SJSA1 (cell line): ENCODE measurements around the gene DOCK10. TPM values are rescaled to one million over a fixed set of nuclear protein-coding genes. Genes with fewer than 3 reads are reported as not detected.

ENCODE experiments used
- DNase-seq, 2 experiments: peaks; one replicate each; pipeline ENCODE4 v3.0.0-alpha.2; 2015 to 2020; ENCODE audit warnings: low spot score in 2 of 2, low read depth in 1 of 2
- H3K27ac ChIP-seq: fragments of 250-450 bp; sonication (Bioruptor Pico); 2 replicates; pipeline ENCODE4 v1.5.1; 2020; ENCODE audit warnings: mild to moderate bottlenecking, moderate library complexity
- H3K27me3 ChIP-seq: fragments of 250-450 bp; sonication (Bioruptor Pico); replicated peaks from 2 replicates; pipeline ENCODE4 v1.5.1; 2020; ENCODE audit warnings: mild to moderate bottlenecking, moderate library complexity
- H3K36me3 ChIP-seq: fragments of 250-450 bp; sonication (Bioruptor Pico); 2 replicates; pipeline ENCODE4 v1.5.1; 2020; ENCODE audit warnings: mild to moderate bottlenecking
- H3K4me1 ChIP-seq: fragments of 250-450 bp; sonication (Bioruptor Pico); replicated peaks from 2 replicates; pipeline ENCODE4 v1.6.1; 2021; ENCODE audit warnings: mild to moderate bottlenecking
- H3K4me3 ChIP-seq: fragments of 250-450 bp; sonication (Bioruptor Pico); 2 replicates; pipeline ENCODE4 v1.5.1; 2020; ENCODE audit warnings: mild to moderate bottlenecking
- H3K9me3 ChIP-seq: fragments of 250-450 bp; sonication (Bioruptor Pico); replicated peaks from 2 replicates; pipeline ENCODE4 v1.5.1; 2020; ENCODE audit warnings: mild to moderate bottlenecking
- total RNA-seq: library from RNA; depleted of rRNA; stranded (reverse); fragments of >200 nt; shearing (Covaris generic); gene quantifications from 2 replicates; pipeline ENCODE4 v1.2.3, GENCODE V29; 2014

DOCK10 gene
- total RNA-seq, 1 experiment from 2014 or later: 32.6 TPM

DNA sequence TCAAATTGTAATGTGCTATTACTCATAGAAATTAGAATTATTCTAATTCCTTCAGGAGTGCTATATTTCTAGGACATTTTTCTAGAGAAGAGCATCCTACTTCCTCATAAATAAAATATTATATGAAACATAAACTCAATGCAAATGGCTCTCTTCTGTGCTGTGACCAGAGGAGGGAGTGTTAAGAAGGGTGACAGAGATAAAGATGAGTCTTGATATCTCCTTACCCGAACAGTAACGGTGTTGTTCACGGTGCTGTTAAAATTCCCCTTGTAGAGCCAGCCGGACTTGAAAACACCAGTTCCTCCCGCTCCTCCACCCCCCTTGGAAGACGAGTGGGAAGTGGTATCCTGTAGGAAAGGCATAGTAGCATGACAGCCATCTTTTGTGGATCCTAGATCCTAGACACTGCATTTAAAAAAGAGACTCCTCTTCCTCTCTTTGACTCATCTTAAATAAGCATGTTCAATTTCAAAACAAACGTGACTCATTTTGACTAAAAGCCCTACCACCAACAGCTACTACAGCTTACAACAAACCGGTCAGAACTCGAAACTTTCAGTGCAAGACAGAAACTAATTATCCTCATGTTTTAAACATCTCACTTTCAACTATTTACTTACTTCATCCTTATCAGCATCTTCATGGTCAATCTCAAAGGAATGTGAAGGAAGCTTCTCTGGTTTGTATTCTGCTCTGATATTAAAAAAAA, 156.3 kb downstream of the DOCK10 start:
- no peaks in the 10 kb centered on the region for H3K9me3 ChIP-seq
- peaks cover 72% of the 10 kb centered on the region for H3K4me1 ChIP-seq
- H3K36me3 ChIP-seq: peaks cover 30% of the 10 kb centered on the region
- DNase-seq: peak; percentile 46 to 77
- peak overlapping the region; percentile 7; the same call in 1 of the 2 replicates for H3K4me3 ChIP-seq
- peak overlapping the region; percentile 75 for H3K27ac ChIP-seq
- H3K27me3 ChIP-seq: no peaks in the 10 kb centered on the region

DNA sequence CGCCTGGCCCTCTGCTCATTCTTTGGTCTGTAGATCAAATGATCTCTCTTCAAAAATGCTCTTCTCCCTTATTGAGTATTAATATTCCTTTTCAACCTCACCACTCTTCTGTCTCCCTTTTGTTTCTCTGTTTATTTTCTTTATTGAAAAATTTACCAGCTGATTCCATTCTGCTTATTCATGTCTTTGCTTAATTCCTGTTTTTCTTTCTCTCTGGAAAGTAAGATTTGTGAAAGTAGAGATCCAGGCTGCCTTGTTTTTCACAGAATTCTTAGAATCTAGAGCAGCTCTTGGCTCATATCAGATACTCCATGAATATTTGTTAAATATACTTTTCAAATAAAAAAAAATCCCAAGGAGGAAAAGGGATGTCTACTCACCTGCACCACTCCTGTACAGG, 157.0 kb downstream of the DOCK10 start:
- peak overlapping the region; percentile 75 for H3K27ac ChIP-seq
- H3K36me3 ChIP-seq: peaks cover 37% of the 10 kb centered on the region
- H3K9me3 ChIP-seq: no peaks in the 10 kb centered on the region
- H3K4me3 ChIP-seq: no peak overlapping the region
- no peaks in the 10 kb centered on the region for H3K27me3 ChIP-seq
- peak in 1 of 2 experiments; percentile 44 for DNase-seq
- H3K4me1 ChIP-seq: peaks cover 65% of the 10 kb centered on the region

DNA sequence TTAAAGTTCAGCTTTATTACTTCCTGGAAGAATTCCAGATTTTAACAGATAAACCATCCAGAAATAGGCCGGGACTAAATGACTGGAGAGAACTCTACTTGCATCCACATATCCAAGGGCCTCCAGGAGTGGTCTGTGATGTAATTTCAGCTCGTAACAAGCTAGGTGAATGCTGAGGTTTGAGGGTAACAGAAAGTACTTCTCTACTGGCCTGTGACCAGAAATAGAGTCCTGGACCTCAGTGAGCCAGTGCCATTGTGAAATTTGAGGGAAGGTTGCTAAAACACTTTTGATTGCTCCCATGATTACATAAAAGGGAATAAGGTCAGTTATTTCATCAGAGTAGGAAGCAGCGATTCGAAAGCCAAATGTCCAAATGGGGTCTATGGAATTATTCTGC, 158.1 kb downstream of the DOCK10 start:
- H3K27ac ChIP-seq: no peak overlapping the region
- H3K36me3 ChIP-seq: peaks cover 37% of the 10 kb centered on the region
- DNase-seq: no peak
- H3K4me3 ChIP-seq: no peak overlapping the region
- H3K27me3 ChIP-seq: no peaks in the 10 kb centered on the region
- peaks cover 57% of the 10 kb centered on the region for H3K4me1 ChIP-seq
- H3K9me3 ChIP-seq: no peaks in the 10 kb centered on the region

DNA sequence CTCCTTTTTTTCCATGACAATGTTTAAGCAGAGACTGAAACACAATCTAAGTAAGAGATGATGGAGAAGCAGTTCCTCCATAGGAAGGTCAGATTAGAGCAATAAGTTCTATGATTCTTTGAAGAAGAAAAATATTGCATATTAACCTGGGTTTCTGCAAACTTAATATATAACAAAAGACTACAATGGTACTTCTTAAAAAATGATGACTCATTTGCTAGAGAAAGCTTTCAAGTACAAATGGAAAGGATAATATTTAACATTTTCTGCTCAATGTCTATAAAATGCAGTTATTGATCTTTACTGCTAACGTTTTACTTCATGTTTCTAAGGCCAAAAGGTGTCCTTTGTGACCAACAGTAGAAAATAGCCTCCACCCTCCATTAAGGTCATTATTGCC, 158.6 kb downstream of the DOCK10 start:
- DNase-seq: no peak
- H3K27ac ChIP-seq: peak overlapping the region; percentile 65
- no peak overlapping the region for H3K4me3 ChIP-seq
- H3K9me3 ChIP-seq: no peaks in the 10 kb centered on the region
- peaks cover 57% of the 10 kb centered on the region for H3K4me1 ChIP-seq
- no peaks in the 10 kb centered on the region for H3K27me3 ChIP-seq
- peaks cover 42% of the 10 kb centered on the region for H3K36me3 ChIP-seq

DNA sequence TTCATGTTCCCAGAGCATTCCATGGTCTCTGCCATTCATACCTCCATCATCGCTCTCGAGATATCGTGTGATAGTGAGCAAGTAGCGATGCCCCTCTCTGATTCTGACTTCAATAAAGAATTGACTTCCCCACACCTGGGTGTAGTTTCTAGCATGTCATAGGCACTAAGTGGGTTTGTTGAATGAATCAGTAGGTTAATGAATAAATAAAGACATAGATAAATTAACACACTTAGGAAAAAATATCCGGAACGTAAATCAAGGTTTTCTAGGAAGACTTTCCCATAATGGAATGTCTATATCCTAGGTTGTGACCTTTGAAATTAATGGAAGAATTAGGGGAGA, 159.1 kb downstream of the DOCK10 start:
- Histone ChIP-seq H3K4me3 (no peak overlapping the region), H3K9me3 (no peaks in the 10 kb centered on the region), H3K27ac (peak overlapping the region; percentile 65), H3K4me1 (peaks cover 57% of the 10 kb centered on the region), H3K36me3 (peaks cover 44% of the 10 kb centered on the region), H3K27me3 (no peaks in the 10 kb centered on the region)
- no peak for DNase-seq

DNA sequence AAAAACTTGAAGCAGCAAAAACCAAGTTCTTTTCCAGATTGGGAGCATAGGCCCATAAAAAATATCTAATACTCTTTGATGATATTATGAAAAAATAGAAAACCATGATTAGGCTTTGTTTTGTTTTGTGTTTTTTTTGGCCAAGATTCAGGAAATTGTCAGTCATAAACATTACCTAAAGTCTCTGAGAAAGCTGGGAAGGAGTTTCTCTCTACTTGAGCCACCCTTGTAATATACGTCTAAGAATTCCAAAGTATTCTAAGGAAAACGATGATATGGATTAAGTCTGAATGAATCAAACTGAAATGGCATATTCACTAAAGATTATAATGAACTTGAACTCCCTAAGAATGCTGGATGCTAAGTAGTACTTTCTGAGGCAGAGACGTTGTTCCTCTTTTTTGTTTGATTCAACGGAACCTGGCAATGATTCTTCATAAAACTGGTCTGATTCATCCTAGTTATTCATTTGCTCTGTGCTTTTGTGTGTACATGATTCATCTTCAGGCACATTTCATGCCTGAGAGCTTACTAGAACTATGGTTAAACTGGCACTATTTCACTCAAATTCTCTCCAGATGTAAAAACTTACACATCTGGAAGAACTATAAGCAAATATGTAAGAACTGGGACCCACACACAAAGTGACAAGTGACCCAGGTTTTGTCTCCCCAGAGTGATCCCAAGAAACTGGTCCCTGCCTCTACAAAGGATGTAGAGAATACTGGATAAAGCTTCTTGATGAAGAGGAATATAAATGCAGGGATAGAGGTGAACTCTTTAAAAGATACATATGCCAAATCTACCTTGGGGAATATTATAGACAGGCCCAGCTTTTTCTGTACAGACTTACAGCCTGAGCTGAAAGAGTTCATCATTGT, 159.7 kb downstream of the DOCK10 start:
- H3K36me3 ChIP-seq: peaks cover 49% of the 10 kb centered on the region
- H3K27me3 ChIP-seq: no peaks in the 10 kb centered on the region
- H3K9me3 ChIP-seq: no peaks in the 10 kb centered on the region
- H3K4me1 ChIP-seq: peaks cover 57% of the 10 kb centered on the region
- peak overlapping the region; percentile 65 for H3K27ac ChIP-seq
- DNase-seq: peak in 1 of 2 experiments; percentile 73
- H3K4me3 ChIP-seq: no peak overlapping the region

DNA sequence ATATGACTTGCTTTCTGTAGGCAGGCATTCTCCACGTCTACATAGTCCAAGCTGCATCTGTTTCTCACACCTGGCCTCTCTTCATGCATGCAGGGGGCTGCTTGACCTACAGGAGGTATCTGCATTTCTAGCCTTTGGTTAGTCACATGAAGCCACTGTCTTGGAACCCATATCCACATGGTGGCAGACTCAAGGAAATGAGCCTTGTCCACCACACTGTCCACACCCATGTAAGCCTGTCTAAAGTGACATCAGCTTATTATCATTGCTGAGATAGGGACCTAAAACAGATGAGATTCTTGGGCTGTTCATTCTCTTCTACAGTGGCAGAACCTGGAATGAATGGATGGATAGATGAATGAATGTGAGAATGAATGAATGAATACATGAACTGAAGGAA, 160.4 kb downstream of the DOCK10 start:
- Histone ChIP-seq H3K27ac (peak overlapping the region; percentile 65), H3K9me3 (no peaks in the 10 kb centered on the region), H3K27me3 (no peaks in the 10 kb centered on the region), H3K4me3 (no peak overlapping the region), H3K36me3 (peaks cover 54% of the 10 kb centered on the region), H3K4me1 (peaks cover 55% of the 10 kb centered on the region)
- DNase-seq: no peak

DNA sequence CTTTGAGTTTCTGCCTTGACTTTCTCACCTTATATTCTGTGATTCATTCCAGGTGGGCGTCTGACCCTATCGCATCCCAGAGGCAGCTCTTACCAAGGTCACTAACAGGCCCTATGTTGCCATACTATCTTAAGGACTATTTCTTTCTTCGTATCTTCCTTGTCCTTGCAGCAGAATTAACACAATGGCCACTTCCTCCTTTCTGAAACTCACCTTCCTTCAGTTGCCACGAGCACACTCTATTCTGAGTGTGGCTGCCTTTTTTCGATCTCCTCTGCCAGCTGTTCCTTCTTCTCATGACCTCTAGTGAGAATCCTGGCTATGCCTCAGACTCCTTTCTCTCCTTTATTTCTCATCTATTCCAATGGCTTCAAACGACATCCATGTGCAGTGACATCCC, 165.7 kb downstream of the DOCK10 start:
- H3K4me1 ChIP-seq: peaks cover 1% of the 10 kb centered on the region
- peaks cover 83% of the 10 kb centered on the region for H3K36me3 ChIP-seq
- H3K27ac ChIP-seq: no peak overlapping the region
- H3K4me3 ChIP-seq: no peak overlapping the region
- H3K9me3 ChIP-seq: no peaks in the 10 kb centered on the region
- H3K27me3 ChIP-seq: no peaks in the 10 kb centered on the region
- no peak for DNase-seq

DNA sequence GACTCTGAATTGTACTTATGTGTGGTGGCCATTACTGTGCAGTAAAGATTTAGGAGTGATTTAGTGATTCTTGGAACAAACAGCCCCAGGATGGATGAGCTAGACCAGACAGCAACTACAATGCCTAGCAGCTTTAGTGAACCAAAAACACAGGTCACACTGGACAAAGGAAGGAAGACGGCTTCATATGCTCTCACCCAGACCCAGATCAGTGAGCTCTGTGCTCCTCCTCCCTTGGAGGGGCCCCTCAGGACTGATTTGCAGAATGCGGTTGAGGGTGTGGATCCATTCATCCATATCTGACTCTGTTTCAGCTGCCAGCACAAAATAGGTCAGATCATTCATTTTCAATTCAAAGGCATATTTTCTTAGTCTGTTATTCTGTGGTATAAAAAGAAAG, 166.4 kb downstream of the DOCK10 start:
- H3K4me1 ChIP-seq: no peaks in the 10 kb centered on the region
- no peaks in the 10 kb centered on the region for H3K9me3 ChIP-seq
- no peaks in the 10 kb centered on the region for H3K27me3 ChIP-seq
- H3K27ac ChIP-seq: no peak overlapping the region
- no peak for DNase-seq
- no peak overlapping the region for H3K4me3 ChIP-seq
- H3K36me3 ChIP-seq: peaks cover 83% of the 10 kb centered on the region

DNA sequence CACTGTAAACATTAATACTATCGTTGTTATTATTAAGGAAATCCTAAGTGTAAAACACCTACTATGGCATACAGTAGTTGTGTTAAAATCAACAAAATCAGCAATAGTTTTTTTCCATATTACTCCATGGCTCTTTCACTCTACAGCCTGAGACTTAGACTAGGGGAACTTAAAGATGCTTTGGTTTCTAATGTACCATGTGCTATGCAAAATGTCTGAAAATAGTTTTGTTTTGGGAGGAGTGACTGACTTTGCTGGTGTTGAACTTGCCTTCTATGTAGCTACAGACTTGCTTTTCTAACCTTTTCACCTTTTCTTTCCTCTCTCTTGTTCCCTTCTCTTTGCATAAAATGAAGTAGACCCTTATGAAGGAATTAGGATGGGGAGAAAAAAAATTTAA, 167.1 kb downstream of the DOCK10 start:
- Histone ChIP-seq H3K36me3 (peaks cover 79% of the 10 kb centered on the region), H3K4me1 (peaks cover 3% of the 10 kb centered on the region), H3K27me3 (no peaks in the 10 kb centered on the region), H3K4me3 (no peak overlapping the region), H3K9me3 (no peaks in the 10 kb centered on the region), H3K27ac (no peak overlapping the region)
- no peak for DNase-seq

DNA sequence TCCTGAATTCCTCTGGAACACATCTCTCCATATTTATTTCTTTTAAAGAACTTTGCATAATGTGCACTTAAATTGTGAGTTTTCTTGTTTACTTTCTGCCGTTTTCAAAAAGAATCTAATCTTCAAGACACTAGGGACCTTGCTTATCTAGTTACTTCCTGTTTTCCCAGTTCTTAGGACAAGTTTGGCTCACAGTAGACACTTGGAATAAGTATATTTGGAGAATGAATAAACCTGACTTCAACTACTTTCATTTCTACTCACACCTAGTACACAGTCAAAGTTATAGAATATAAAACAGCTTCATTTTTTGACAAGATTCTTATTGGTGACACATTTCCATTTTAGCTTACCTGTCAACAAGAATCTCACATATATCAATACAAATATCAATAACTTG, 170.5 kb downstream of the DOCK10 start:
- H3K27me3 ChIP-seq: no peaks in the 10 kb centered on the region
- no peak overlapping the region for H3K27ac ChIP-seq
- H3K9me3 ChIP-seq: no peaks in the 10 kb centered on the region
- no peak overlapping the region for H3K4me3 ChIP-seq
- DNase-seq: no peak
- peaks cover 12% of the 10 kb centered on the region for H3K4me1 ChIP-seq
- H3K36me3 ChIP-seq: peaks cover 65% of the 10 kb centered on the region

DNA sequence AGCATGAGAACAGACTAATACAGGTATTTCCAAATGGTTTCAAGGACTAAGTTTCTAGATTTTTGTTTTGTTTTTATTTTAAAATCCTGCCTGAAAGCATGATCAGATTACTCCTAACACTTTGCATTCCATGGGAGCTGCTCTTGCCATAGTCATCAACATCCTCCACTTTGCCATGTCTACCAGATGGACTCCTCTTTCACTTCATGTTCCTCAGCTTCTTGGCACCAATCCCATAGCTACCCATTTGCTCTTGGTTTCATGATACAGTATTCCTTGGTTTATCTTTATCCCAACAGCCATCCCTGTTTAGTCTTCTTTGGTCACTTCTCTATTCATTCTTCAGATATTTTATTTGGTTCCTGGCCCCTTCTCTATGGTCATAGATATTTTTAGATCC, 171.9 kb downstream of the DOCK10 start:
- DNase-seq: no peak
- Histone ChIP-seq H3K27me3 (no peaks in the 10 kb centered on the region), H3K4me3 (no peak overlapping the region), H3K36me3 (peaks cover 62% of the 10 kb centered on the region), H3K27ac (peak overlapping the region; percentile 23), H3K4me1 (peaks cover 12% of the 10 kb centered on the region), H3K9me3 (no peaks in the 10 kb centered on the region)

DNA sequence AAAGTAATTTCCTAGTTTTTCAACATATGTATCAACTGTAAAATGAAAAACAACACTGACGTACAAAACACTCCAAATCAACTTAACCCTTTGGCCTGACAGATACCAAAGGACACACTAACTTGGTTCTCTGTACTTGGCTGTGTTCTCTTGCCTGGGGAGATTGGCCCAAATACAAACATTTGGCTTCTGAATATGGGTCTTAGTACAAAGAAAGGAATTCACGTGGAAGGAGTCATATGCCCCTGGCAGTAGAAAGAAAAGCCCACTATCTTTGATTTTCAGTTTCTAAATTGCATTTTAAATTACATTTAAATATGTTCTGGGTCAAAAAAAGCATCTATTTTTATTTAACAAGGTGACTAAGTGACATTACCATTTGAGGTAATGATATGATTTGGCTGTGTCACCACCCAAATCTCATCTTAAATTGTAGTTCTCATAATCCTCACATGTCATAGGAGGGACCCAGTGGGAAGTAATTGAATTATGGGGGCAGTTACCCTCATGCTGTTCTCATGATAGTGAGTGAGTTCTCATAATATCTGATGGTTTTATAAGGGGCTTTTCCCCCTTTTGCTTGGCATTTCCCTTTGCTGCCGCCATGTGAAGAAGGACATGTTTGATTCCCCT, 172.6 kb downstream of the DOCK10 start:
- peak in 1 of 2 experiments; percentile 38 for DNase-seq
- Histone ChIP-seq H3K36me3 (peaks cover 58% of the 10 kb centered on the region), H3K27ac (peak overlapping the region; percentile 23), H3K4me1 (peaks cover 12% of the 10 kb centered on the region), H3K27me3 (no peaks in the 10 kb centered on the region), H3K9me3 (no peaks in the 10 kb centered on the region), H3K4me3 (no peak overlapping the region)

DNA sequence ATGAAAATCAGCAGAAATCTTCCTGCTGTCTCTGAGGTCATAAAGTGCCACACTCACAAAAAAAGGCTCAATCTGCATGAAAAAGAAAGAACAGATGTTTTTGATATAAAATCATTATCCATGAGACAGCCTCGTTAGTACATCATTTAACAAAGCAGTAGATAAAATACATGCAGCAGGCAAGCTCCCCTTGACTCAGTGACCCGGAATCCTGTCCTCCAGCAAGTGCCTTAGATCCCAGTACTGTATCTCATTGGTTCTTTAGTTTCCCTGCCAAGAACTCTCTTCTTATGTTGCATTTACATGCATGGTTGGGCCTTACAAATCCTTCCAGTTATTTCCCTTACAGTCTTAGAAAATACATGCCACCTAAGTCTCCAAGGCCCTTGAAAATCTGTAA, 177.3 kb downstream of the DOCK10 start:
- Histone ChIP-seq H3K4me3 (no peak overlapping the region), H3K27me3 (no peaks in the 10 kb centered on the region), H3K36me3 (peaks cover 47% of the 10 kb centered on the region), H3K9me3 (no peaks in the 10 kb centered on the region), H3K4me1 (peaks cover 8% of the 10 kb centered on the region), H3K27ac (no peak overlapping the region)
- DNase-seq: no peak
